ENCODE data around the gene TMEM208. TPM values are rescaled to one million over a fixed set of nuclear protein-coding genes. Genes with fewer than 3 reads are reported as not detected.

Gene TMEM208
- total and polyA plus RNA-seq, 2 of the 13 experiments (the other 11 are each of a cell fraction or from before 2014, with no cell fraction given) = 58.8 to 72.9 TPM

- peak; percentile 17; the same call in 1 of the 2 replicates for TF ChIP-seq GLI4 (CRISPR knock-in tag; IDR thresholded peaks at IDR 0.05; ENCODE audit: borderline replicate concordance)
- TF ChIP-seq JUND (CRISPR knock-in tag; IDR thresholded peaks at IDR 0.05) = no peak
- no peak for TF ChIP-seq ZEB1 (IDR thresholded peaks at IDR 0.05; ENCODE audit: insufficient replicate concordance, low read depth)
- TF ChIP-seq CREB1 (IDR thresholded peaks at IDR 0.05) = no peak
- no peak for TF ChIP-seq CREB1 (CRISPR knock-in tag; IDR thresholded peaks at IDR 0.05)
- TF ChIP-seq MBNL3 (CRISPR knock-in tag; conservative IDR thresholded peaks at IDR 0.05) = no peak
- no peak for TF ChIP-seq POGK (CRISPR knock-in tag; conservative IDR thresholded peaks at IDR 0.05)
- TF ChIP-seq CCAR2 (optimal IDR thresholded peaks at IDR 0.05; ENCODE audit: low read depth, low read length) = no peak
- no peak for TF ChIP-seq RNF219 (CRISPR knock-in tag; IDR thresholded peaks at IDR 0.05)
- TF ChIP-seq ZNF782 (CRISPR knock-in tag; IDR thresholded peaks at IDR 0.05; ENCODE audit: borderline replicate concordance) = no peak
- TF ChIP-seq ZNF501 (CRISPR knock-in tag; IDR thresholded peaks at IDR 0.05) = peak; percentile 90; the same call in 1 of the 2 replicates
- TF ChIP-seq ZNF569 (CRISPR knock-in tag; IDR thresholded peaks at IDR 0.05; ENCODE audit: borderline replicate concordance) = no peak
- no peak for TF ChIP-seq GZF1 (CRISPR knock-in tag; IDR thresholded peaks at IDR 0.05)
- TF ChIP-seq SNAPC2 (CRISPR knock-in tag; IDR thresholded peaks at IDR 0.05) = peak; percentile 74; the same call in 1 of the 2 replicates
- TF ChIP-seq MED1 (CRISPR knock-in tag; IDR thresholded peaks at IDR 0.05) = no peak
- TF ChIP-seq RFX1 (IDR thresholded peaks at IDR 0.05) = no peak
- TF ChIP-seq ZNF839 (CRISPR knock-in tag; IDR thresholded peaks at IDR 0.05; ENCODE audit: borderline replicate concordance) = no peak
- TF ChIP-seq STAT6 (CRISPR knock-in tag; IDR thresholded peaks at IDR 0.05; ENCODE audit: borderline replicate concordance) = 0 out of 2 replicates have a peak, but pooled peaks have one; percentile 15
- TF ChIP-seq ZNF24 (IDR thresholded peaks at IDR 0.05) = no peak
- peak; percentile 51; the same call in 1 of the 2 replicates for TF ChIP-seq ZFX (CRISPR knock-in tag; IDR thresholded peaks at IDR 0.05; ENCODE audit: low read depth)
- TF ChIP-seq PHF8 (CRISPR knock-in tag; IDR thresholded peaks at IDR 0.05) = peak; percentile 33
- TF ChIP-seq MLLT10 (CRISPR knock-in tag; IDR thresholded peaks at IDR 0.05) = no peak
- no peak for TF ChIP-seq ZNF749 (CRISPR knock-in tag; IDR thresholded peaks at IDR 0.05; ENCODE audit: borderline replicate concordance)
- no peak for TF ChIP-seq ZNF597 (CRISPR knock-in tag; IDR thresholded peaks at IDR 0.05)
- no peak for TF ChIP-seq ZNF460 (CRISPR knock-in tag; IDR thresholded peaks at IDR 0.05; ENCODE audit: borderline replicate concordance)
These were observed 43.7 kb upstream of the TMEM208 start (continued) for GRCh38 chr16:67183284-67183626.

All from HepG2 (cell line).